ENCODE results near the gene EIF1AD. TPM values are rescaled to one million over a fixed set of nuclear protein-coding genes. Genes with fewer than 3 reads are reported as not detected.

The EIF1AD gene
- total and polyA plus RNA-seq, 9 of the 15 experiments (the other 6 are each of a cell fraction or from before 2014, with no cell fraction given) = 50.1 to 98.8 (median 58.7) TPM

GRCh38 chr11:66001942-66002647 lies at the start of gene EIF1AD, which contains the start of gene BANF1 (continued):
- TF ChIP-seq, protein P1, sequence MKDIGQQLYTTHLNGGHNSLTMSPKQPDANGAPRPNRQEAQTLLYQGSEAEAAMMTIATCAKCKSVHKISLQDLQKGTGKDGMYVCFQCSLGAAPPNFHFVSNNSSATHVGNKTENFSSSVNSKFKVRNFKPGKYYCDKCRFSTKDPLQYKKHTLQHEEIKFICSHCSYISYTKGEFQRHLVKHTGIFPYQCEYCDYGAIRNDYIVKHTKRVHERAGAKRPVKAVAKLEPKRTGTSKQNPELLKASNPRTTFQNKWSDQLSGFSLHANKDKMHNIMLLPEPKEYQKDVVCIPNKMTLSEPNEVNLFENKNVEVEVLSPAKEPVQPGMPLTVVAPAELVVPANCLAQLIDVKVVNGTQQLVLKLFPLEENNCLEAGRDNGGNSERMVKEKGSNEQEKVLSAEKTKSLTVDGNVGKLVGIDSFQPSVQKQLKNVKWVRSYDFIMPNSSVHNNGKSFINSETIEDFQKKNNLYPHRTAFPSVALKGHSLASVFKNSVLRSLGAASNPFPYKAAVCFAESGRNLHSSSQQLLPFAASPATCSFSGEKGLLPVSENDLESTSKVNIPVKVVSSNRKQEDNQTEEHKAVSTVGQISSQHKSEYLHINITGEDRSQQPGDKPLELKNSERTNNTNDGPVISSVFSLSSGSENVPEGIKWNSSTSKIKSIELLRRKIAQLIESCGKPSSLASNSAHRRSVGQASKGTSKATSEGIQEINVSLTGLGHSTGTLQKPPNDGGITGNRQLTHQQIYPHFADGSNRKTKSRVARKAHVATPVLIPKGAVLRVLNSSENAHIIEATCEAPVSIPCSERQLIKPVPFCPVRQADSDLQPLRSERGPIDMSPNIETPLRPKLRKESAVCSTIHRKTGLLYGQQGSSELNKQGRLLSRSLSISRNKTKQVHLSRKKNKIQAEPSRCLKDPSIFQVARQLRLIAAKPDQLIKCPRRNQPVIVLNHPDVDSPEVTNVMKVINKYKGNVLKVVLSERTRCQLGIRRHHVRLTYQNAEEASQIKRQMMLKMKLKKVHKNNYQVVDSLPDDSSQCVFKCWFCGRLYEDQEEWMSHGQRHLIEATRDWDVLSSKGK (CRISPR knock-in tag; IDR thresholded peaks at IDR 0.05) = no peak
- TF ChIP-seq RUNX1 (IDR thresholded peaks at IDR 0.05; ENCODE audit: low read depth) (peak; percentile 64; the same call in 1 of the 2 replicates), RBFOX2 (IDR thresholded peaks at IDR 0.05; ENCODE audit: low read depth, low read length) (peak; percentile 87), CCNT2 (IDR thresholded peaks at IDR 0.05; ENCODE audit: borderline replicate concordance, extremely low read depth, insufficient read length, low read depth, low read length) (no peak), MCM5 (IDR thresholded peaks at IDR 0.05; ENCODE audit: low read depth) (no peak), PCBP2 (IDR thresholded peaks at IDR 0.05; ENCODE audit: low read depth, low read length, poor library complexity, severe bottlenecking) (no peak), BDP1 (IDR thresholded peaks at IDR 0.05; ENCODE audit: insufficient read depth, insufficient read length) (no peak), KAT2B (IDR thresholded peaks at IDR 0.05; ENCODE audit: low read depth, low read length) (no peak), PYGO2 (tag; IDR thresholded peaks at IDR 0.05) (no peak; the same call in 1 of the 2 replicates), XRCC4 (IDR thresholded peaks at IDR 0.05; ENCODE audit: extremely low read depth, insufficient read depth, insufficient read length) (no peak), HLTF (IDR thresholded peaks at IDR 0.05) (peak; percentile 52; the same call in 1 of the 2 replicates), RFX1 (IDR thresholded peaks at IDR 0.05) (no peak), SMARCC2 (IDR thresholded peaks at IDR 0.05; ENCODE audit: low read depth) (0 out of 2 replicates have a peak, but pooled peaks have one; percentile 13), GATAD2A (IDR thresholded peaks at IDR 0.05) (no peak), NR2C1 (IDR thresholded peaks at IDR 0.05) (peak; percentile 100), NR2C1 (tag; IDR thresholded peaks at IDR 0.05) (peak; percentile 99), MITF (IDR thresholded peaks at IDR 0.05) (0 out of 2 replicates have a peak, but pooled peaks have one; percentile 3)
- TF ChIP-seq, protein P2, sequence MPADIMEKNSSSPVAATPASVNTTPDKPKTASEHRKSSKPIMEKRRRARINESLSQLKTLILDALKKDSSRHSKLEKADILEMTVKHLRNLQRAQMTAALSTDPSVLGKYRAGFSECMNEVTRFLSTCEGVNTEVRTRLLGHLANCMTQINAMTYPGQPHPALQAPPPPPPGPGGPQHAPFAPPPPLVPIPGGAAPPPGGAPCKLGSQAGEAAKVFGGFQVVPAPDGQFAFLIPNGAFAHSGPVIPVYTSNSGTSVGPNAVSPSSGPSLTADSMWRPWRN (IDR thresholded peaks at IDR 0.05; ENCODE audit: low read depth) = peak; percentile 15; the same call in 1 of the 2 replicates
- TF ChIP-seq, protein P3, sequence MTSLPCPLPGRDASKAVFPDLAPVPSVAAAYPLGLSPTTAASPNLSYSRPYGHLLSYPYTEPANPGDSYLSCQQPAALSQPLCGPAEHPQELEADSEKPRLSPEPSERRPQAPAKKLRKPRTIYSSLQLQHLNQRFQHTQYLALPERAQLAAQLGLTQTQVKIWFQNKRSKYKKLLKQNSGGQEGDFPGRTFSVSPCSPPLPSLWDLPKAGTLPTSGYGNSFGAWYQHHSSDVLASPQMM (CRISPR knock-in tag; IDR thresholded peaks at IDR 0.05) = no peak
- TF ChIP-seq, protein P4, sequence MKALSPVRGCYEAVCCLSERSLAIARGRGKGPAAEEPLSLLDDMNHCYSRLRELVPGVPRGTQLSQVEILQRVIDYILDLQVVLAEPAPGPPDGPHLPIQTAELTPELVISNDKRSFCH (CRISPR knock-in tag; IDR thresholded peaks at IDR 0.05) = no peak
- TF ChIP-seq, protein P4 (tag; IDR thresholded peaks at IDR 0.05) = peak; percentile 85

Data from K562 (cell line).